OCI-LY3 (cell line): ENCODE measurements around the gene KIRREL1.
A peak's percentile ranks its signal among the peaks of the same experiment; 100 is the strongest.

ENCODE experiments used
- H2AFZ ChIP-seq: fragments of 200-600, 300-600 bp; shearing (Covaris generic); 2 replicates; pipeline ENCODE4 v1.6.0; 2014; ENCODE audit warnings: antibody characterized with exemption, low read depth, low read length
- H3K27ac ChIP-seq: fragments of 200-600, 300-600 bp; sonication (generic); 2 replicates; pipeline ENCODE4 v1.5.1; 2014; ENCODE audit warnings: mild to moderate bottlenecking, low read length, moderate library complexity, mixed read lengths
- H3K27me3 ChIP-seq: fragments of 200-600, 300-600 bp; sonication (generic); 2 replicates; pipeline ENCODE4 v1.6.1; 2014; ENCODE audit warnings: low read depth, low read length, mixed read lengths
- H3K36me3 ChIP-seq: fragments of 200-600, 300-600 bp; sonication (generic); replicated peaks from 2 replicates; pipeline ENCODE3; 2014; ENCODE audit warnings: low read depth, low read length, mixed read lengths
- H3K4me1 ChIP-seq: fragments of 300-600, 200-600 bp; sonication (generic); 2 replicates; pipeline ENCODE4 v1.6.1; 2014; ENCODE audit warnings: low read length, mixed read lengths
- H3K4me2 ChIP-seq: fragments of 200-600, 300-600 bp; sonication (generic); 2 replicates; pipeline ENCODE4 v1.6.1; 2014; ENCODE audit warnings: low read length, mixed read lengths
- H3K4me3 ChIP-seq: fragments of 300-600, 200-600 bp; sonication (generic); 2 replicates; pipeline ENCODE4 v1.5.1; 2014; ENCODE audit warnings: antibody characterized with exemption, mild to moderate bottlenecking, low read length, moderate library complexity
- H3K79me2 ChIP-seq: fragments of 300-600, 200-600 bp; shearing (Covaris generic); 2 replicates; pipeline ENCODE4 v1.6.1; 2014; ENCODE audit warnings: mild to moderate bottlenecking, low read length, mixed read lengths
- H3K9ac ChIP-seq: fragments of 300-600, 200-600 bp; shearing (Covaris generic); 2 replicates; pipeline ENCODE4 v1.6.0; 2014; ENCODE audit warnings: mild to moderate bottlenecking, low read length, moderate library complexity
- H3K9me3 ChIP-seq: fragments of 200-600, 300-600 bp; shearing (Covaris generic); 2 replicates; pipeline ENCODE4 v1.6.1; 2014; ENCODE audit warnings: low read length, mixed read lengths; ENCODE audit not compliant: insufficient read depth
- H4K20me1 ChIP-seq: fragments of 200-600, 300-600 bp; sonication (generic); 2 replicates; pipeline ENCODE4 v1.6.1; 2016; ENCODE audit warnings: low read length, mixed read lengths; ENCODE audit not compliant: insufficient read depth
- EZH2phosphoT487 ChIP-seq: fragments of 200-600 bp; shearing (Covaris generic); IDR thresholded peaks from 2 replicates; pipeline ENCODE4 v1.6.1; 2018; ENCODE audit warnings: antibody characterized with exemption, mixed run types, low read depth
- TF ChIP-seq, protein P1 (sequence below): fragments of 200-600, 300-600 bp; sonication (generic); IDR thresholded peaks from 2 replicates; pipeline ENCODE4 v1.5.1; 2014; ENCODE audit warnings: antibody characterized with exemption, low read length, low read depth

KIRREL1 gene

DNA sequence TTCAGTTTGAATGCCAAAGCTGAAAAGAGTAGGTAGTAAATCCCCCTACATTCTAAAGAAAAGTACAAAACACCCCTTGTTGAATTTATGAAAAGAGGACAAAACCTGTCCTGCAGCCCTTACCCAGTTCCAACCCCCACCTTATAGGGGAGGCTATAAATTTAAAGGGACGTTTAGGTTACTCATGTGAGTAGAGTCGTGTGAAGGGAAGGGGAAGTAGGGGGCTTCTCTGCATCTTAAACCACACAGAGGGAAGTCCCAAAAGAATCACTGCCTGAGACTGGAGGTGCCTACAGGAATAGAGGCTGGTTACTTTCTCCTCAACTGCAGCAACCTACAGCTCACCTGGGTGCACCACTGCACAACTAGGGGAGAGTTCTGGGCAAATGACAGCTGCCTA, 36.7 kb upstream of the KIRREL1 start:
- Histone ChIP-seq H3K79me2 (no peaks in the 10 kb centered on the region), H3K36me3 (no peaks in the 10 kb centered on the region), H3K27ac (no peak overlapping the region), H2AFZ (no peak overlapping the region), H3K9ac (no peak overlapping the region), H3K4me1 (peaks cover 26% of the 10 kb centered on the region), H3K4me2 (peak overlapping the region; percentile 18), H3K4me3 (no peak overlapping the region), H3K9me3 (no peaks in the 10 kb centered on the region), H4K20me1 (no peaks in the 10 kb centered on the region), H3K27me3 (peaks cover 66% of the 10 kb centered on the region)
- TF ChIP-seq, protein P1, sequence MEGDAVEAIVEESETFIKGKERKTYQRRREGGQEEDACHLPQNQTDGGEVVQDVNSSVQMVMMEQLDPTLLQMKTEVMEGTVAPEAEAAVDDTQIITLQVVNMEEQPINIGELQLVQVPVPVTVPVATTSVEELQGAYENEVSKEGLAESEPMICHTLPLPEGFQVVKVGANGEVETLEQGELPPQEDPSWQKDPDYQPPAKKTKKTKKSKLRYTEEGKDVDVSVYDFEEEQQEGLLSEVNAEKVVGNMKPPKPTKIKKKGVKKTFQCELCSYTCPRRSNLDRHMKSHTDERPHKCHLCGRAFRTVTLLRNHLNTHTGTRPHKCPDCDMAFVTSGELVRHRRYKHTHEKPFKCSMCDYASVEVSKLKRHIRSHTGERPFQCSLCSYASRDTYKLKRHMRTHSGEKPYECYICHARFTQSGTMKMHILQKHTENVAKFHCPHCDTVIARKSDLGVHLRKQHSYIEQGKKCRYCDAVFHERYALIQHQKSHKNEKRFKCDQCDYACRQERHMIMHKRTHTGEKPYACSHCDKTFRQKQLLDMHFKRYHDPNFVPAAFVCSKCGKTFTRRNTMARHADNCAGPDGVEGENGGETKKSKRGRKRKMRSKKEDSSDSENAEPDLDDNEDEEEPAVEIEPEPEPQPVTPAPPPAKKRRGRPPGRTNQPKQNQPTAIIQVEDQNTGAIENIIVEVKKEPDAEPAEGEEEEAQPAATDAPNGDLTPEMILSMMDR: no peak
- TF ChIP-seq EZH2phosphoT487: no peak

DNA sequence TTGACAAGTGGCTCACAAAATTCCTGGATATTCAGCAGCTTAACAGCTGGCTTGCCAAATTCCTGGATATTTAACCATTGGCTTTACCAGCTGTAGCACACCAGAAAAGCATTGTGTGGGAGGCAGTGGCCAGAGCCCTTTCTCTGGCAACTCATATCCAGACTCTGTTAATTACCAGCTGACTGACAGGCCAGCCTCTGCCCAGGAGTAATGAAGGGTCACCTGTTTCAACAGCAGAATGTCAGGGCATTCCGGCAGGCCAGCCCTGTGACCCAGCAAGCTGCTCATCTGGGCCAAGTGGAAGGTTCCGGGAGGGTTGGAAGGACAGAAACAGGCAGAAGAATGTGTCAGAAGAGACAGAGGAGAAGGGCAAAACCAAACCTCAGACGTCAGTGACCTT, 35.2 kb upstream of the KIRREL1 start:
- peaks cover 4% of the 10 kb centered on the region; the same call in 1 of the 2 replicates for H4K20me1 ChIP-seq
- no peaks in the 10 kb centered on the region for H3K9me3 ChIP-seq
- H3K4me3 ChIP-seq: no peak overlapping the region
- H3K4me1 ChIP-seq: peaks cover 41% of the 10 kb centered on the region
- no peak overlapping the region for H2AFZ ChIP-seq
- H3K36me3 ChIP-seq: no peaks in the 10 kb centered on the region
- no peak overlapping the region for H3K9ac ChIP-seq
- no peak overlapping the region for H3K4me2 ChIP-seq
- H3K27ac ChIP-seq: no peak overlapping the region
- no peak for TF ChIP-seq EZH2phosphoT487
- TF ChIP-seq, protein P1: no peak
- no peaks in the 10 kb centered on the region for H3K79me2 ChIP-seq
- H3K27me3 ChIP-seq: peaks cover 67% of the 10 kb centered on the region

DNA sequence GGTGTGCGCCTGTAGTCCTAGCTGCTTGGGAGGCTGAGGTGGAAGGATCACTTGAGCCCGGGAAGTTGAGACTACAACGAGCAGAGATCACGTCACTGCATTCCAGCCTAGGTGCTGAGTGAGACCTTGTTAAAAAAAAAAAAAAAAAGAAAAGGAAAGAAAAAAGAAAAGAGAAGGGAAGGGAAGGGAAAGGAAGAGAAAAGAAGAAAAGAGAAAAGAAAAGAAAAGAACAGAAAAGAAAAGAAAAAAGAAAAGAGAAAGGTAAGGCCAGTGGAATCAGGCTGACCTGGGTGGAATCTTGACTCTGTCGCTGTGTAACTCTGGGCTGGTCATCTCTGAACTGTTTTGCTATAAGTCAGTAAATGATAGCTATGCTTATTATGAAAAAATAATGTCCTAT, 33.7 kb upstream of the KIRREL1 start:
- no peak for TF ChIP-seq EZH2phosphoT487
- TF ChIP-seq, protein P1: no peak
- Histone ChIP-seq H3K27me3 (peaks cover 78% of the 10 kb centered on the region), H3K4me3 (no peak overlapping the region)

DNA sequence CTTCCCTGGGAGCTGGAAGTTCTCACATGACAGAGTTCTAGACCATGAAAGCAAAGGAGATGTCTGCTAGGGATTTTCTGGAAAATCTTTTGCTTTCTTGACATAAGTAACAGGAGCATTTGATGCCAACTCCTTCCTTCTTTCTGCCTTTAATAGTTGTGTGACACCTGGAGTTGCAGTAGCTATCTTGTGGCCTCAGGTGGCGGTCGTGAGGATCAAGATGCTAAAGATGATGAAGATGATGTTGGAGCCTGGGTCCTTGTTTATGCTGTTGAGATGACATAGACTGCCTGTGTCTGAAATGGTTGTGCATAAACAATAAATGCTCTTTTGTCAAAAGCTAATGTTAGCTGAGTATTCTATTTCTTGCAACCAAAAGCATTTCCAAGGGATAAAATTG, 32.7 kb upstream of the KIRREL1 start:
- H3K27ac ChIP-seq: no peak overlapping the region
- H3K9ac ChIP-seq: no peak overlapping the region
- H3K4me1 ChIP-seq: peaks cover 39% of the 10 kb centered on the region
- no peaks in the 10 kb centered on the region for H3K79me2 ChIP-seq
- H3K4me3 ChIP-seq: no peak overlapping the region
- H3K9me3 ChIP-seq: no peaks in the 10 kb centered on the region
- TF ChIP-seq, protein P1: peak; percentile 42
- TF ChIP-seq EZH2phosphoT487: no peak
- no peak overlapping the region for H2AFZ ChIP-seq
- peaks cover 78% of the 10 kb centered on the region for H3K27me3 ChIP-seq
- peaks cover 4% of the 10 kb centered on the region; the same call in 1 of the 2 replicates for H4K20me1 ChIP-seq
- no peak overlapping the region for H3K4me2 ChIP-seq
- no peaks in the 10 kb centered on the region for H3K36me3 ChIP-seq

More for the DNA sequence above, 33.7 kb upstream of the KIRREL1 start:
- peaks cover 4% of the 10 kb centered on the region; the same call in 1 of the 2 replicates for H4K20me1 ChIP-seq
- H3K27ac ChIP-seq: no peak overlapping the region
- no peaks in the 10 kb centered on the region for H3K9me3 ChIP-seq
- H2AFZ ChIP-seq: no peak overlapping the region
- H3K4me1 ChIP-seq: peaks cover 45% of the 10 kb centered on the region
- H3K4me2 ChIP-seq: no peak overlapping the region
- no peaks in the 10 kb centered on the region for H3K79me2 ChIP-seq
- H3K36me3 ChIP-seq: no peaks in the 10 kb centered on the region
- no peak overlapping the region for H3K9ac ChIP-seq
